Right hindlimb (tissue), 1 donor: ENCODE measurements around the gene TRAPPC6A.

ENCODE experiments used
- DNase-seq: peaks from one replicate; pipeline ENCODE4 v3.0.0-alpha.2; 2018

TRAPPC6A gene

GRCh38 chr19:45177817-45178261 is at the start of gene TRAPPC6A:
TRAPPC6A (minus strand) TSS chr19:45178237; CDS start chr19:45178218, 19 bp downstream.
- no peak for DNase-seq

- no peak for DNase-seq
Measured at GRCh38 chr19:45224645-45225044, 46.6 kb upstream of the TRAPPC6A start.

GRCh38 chr19:45223879-45224278 is 45.8 kb upstream of the TRAPPC6A start:
- no peak for DNase-seq

GRCh38 chr19:45222724-45223123 is 44.7 kb upstream of the TRAPPC6A start:
- no peak for DNase-seq

- DNase-seq = no peak
Measured at GRCh38 chr19:45218911-45219743, 41.1 kb upstream of the TRAPPC6A start.

GRCh38 chr19:45218426-45218825 is 40.4 kb upstream of the TRAPPC6A start:
- DNase-seq = no peak

GRCh38 chr19:45217957-45218334 is 39.9 kb upstream of the TRAPPC6A start:
- no peak for DNase-seq

- DNase-seq = no peak
Measured at GRCh38 chr19:45217193-45217956, 39.3 kb upstream of the TRAPPC6A start.

GRCh38 chr19:45216667-45217066 is 38.6 kb upstream of the TRAPPC6A start:
- no peak for DNase-seq

GRCh38 chr19:45215391-45216191 is 37.6 kb upstream of the TRAPPC6A start:
- DNase-seq = no peak

GRCh38 chr19:45213031-45213430 is 35.0 kb upstream of the TRAPPC6A start:
- no peak for DNase-seq

GRCh38 chr19:45211751-45212381 is 33.8 kb upstream of the TRAPPC6A start:
- DNase-seq = peak; percentile 65

GRCh38 chr19:45206328-45206727 is 28.3 kb upstream of the TRAPPC6A start:
- DNase-seq = no peak

- DNase-seq = no peak
Measured at GRCh38 chr19:45205810-45206209, 27.8 kb upstream of the TRAPPC6A start.

- no peak for DNase-seq
Measured at GRCh38 chr19:45202637-45203036, 24.6 kb upstream of the TRAPPC6A start.

GRCh38 chr19:45200568-45200967 is 22.5 kb upstream of the TRAPPC6A start:
- peak; percentile 63 for DNase-seq

GRCh38 chr19:45195764-45196163 is 17.7 kb upstream of the TRAPPC6A start:
- DNase-seq = no peak

- no peak for DNase-seq
Measured at GRCh38 chr19:45191375-45191774, 13.3 kb upstream of the TRAPPC6A start.

- no peak for DNase-seq
Measured at GRCh38 chr19:45189971-45190370, 11.9 kb upstream of the TRAPPC6A start.

GRCh38 chr19:45187421-45188100 is 9.5 kb upstream of the TRAPPC6A start:
- DNase-seq = no peak

- DNase-seq = no peak
Measured at GRCh38 chr19:45186509-45187334, 8.7 kb upstream of the TRAPPC6A start.
